Measurements from ENCODE around the gene MYL5. TPM values are rescaled to one million over a fixed set of nuclear protein-coding genes. Genes with fewer than 3 reads are reported as not detected.

MYL5 gene
- total and polyA plus RNA-seq, 11 donors, result 1.4 to 12.9 (median 4.4) TPM

DNA sequence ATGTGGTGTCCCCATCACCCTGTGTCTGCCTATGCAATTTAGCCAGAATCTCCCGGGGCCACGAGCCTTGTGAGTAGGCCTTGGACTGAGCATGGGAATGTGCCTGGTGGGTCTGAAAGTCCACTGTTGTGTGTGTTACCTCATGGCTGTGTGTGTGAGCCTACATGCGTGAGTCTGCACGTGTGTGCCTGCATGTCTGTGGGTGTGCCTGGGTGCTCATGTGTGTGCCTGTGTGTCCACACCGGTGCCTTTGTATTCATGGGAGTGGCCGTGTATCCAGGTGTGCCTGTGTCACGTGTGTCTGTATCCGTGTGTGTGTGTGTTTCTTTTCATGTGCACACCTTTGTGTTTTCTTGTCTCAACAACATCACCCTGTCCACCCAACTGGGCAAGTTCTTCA lies 14.5 kb upstream of the MYL5 start:
- peaks cover 0 to 15% (median 3%) of the 10 kb centered on the region in 12 donors for H3K4me1 ChIP-seq
- no peak for TF ChIP-seq POLR2A (IDR thresholded peaks at IDR 0.05)
- TF ChIP-seq, protein P1, sequence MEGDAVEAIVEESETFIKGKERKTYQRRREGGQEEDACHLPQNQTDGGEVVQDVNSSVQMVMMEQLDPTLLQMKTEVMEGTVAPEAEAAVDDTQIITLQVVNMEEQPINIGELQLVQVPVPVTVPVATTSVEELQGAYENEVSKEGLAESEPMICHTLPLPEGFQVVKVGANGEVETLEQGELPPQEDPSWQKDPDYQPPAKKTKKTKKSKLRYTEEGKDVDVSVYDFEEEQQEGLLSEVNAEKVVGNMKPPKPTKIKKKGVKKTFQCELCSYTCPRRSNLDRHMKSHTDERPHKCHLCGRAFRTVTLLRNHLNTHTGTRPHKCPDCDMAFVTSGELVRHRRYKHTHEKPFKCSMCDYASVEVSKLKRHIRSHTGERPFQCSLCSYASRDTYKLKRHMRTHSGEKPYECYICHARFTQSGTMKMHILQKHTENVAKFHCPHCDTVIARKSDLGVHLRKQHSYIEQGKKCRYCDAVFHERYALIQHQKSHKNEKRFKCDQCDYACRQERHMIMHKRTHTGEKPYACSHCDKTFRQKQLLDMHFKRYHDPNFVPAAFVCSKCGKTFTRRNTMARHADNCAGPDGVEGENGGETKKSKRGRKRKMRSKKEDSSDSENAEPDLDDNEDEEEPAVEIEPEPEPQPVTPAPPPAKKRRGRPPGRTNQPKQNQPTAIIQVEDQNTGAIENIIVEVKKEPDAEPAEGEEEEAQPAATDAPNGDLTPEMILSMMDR (IDR thresholded peaks at IDR 0.05), result no peak
- ATAC-seq (no peak), DNase-seq (peak in 1 of 5 donors; percentile 17)
- H3K9me3 ChIP-seq, result no peaks in the 10 kb centered on the region
- intact Hi-C loops (cut with DNase I), result no loop called here
- H3K27me3 ChIP-seq, result peaks cover 0 to 16% (median 0%) of the 10 kb centered on the region in 9 donors
- H3K36me3 ChIP-seq, result no peaks in the 10 kb centered on the region
- 94 to 95% (median 94%) methylated on average over 8 of the region's 8 CpGs for WGBS, 4 donors
- H3K27ac ChIP-seq, result no peak overlapping the region
- no peak overlapping the region for H3K4me3 ChIP-seq

DNA sequence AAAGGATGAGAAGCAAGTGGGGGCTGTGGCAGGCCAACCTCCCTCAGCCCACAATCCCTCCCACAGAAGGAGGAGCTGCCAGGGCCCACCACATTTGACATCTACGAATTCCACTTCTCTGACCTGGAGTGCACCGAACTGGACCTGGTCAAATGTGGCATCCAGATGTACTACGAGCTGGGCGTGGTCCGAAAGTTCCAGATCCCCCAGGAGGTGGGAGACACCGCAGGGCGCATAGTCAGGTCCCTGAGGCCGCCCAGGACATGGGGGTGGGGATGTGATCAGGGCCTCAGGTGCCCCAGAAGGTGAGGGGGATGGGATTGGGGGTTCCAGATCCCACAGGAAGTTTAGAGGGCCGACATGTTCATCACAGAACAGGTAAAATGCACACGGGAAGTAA lies 13.9 kb upstream of the MYL5 start:
- ATAC-seq, result no peak
- 91 to 98% (median 95%) methylated on average over 10 of the region's 10 CpGs for WGBS, 4 donors
- peak in 2 of 5 donors; percentile 17 to 46 for DNase-seq
- H3K4me3 ChIP-seq, result no peak overlapping the region
- TF ChIP-seq, protein P1 (IDR thresholded peaks at IDR 0.05), result no peak
- no peak for TF ChIP-seq POLR2A (IDR thresholded peaks at IDR 0.05)
- peaks cover 0 to 16% (median 0%) of the 10 kb centered on the region in 9 donors for H3K27me3 ChIP-seq
- no peaks in the 10 kb centered on the region for H3K9me3 ChIP-seq
- H3K4me1 ChIP-seq, result peaks cover 0 to 15% (median 3%) of the 10 kb centered on the region in 12 donors
- H3K27ac ChIP-seq, result no peak overlapping the region
- intact Hi-C loops (cut with DNase I), result no loop called here
- H3K36me3 ChIP-seq, result no peaks in the 10 kb centered on the region

DNA sequence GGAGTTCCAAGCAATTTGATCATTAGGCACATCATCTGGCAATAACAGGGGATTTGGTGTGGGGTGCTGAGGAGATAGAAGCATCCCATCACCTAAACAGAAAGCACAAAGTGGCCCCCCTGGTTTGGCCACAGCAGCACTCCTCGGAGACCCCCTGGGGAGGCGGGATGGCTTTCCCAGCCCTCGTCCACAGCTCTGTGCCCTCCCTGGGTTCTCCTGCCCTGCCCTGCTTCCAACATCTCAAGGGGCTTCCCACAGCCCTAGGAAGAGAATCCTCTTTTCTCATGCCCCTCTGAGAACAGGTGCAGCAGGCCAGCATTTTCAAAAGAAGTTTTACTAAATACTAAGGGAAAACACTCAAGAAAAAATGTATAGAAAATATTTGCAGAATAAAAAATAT lies 13.1 kb upstream of the MYL5 start:
- H3K27ac ChIP-seq, result no peak overlapping the region
- DNase-seq, result no peak

DNA sequence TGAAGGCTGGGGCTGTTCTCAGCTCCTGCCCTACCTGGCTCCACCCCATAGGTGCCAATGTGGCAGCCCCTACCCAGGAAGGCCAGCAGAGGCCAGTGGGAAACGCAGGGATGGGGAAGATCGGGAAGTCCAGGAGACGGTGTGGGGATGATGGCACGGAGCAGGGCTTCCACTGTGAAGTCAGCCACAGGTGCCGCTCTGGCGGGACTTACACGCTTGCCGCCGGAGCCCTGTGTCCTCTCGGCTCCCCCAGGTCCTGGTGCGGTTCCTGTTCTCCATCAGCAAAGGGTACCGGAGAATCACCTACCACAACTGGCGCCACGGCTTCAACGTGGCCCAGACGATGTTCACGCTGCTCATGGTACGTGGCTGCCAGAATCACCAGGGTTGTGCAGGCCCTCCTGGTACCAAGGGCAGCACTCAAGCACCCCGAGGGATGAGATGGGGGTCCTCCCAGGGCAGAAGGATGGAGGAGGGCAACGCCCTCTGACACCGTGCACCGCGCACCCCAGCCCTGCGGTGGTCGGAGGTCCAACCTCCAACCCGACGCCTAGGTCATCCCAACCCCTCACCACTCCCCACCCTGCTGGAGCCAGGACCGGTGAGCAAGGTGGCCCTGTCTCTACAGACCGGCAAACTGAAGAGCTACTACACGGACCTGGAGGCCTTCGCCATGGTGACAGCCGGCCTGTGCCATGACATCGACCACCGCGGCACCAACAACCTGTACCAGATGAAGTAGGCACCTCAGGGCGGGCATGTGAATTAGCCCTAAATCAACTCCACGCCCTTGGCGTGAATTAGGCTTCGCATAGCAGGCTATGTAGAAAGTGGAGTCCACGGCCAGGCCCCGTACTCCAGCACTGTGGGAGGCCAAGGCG lies 12.2 kb upstream of the MYL5 start:
- DNase-seq (peak in 3 of 5 donors; percentile 12 to 51 (median 14)), ATAC-seq (no peak)
- H3K27me3 ChIP-seq, result peaks cover 0 to 16% (median 0%) of the 10 kb centered on the region in 9 donors

More for the DNA sequence above, 13.1 kb upstream of the MYL5 start:
- peaks cover 0 to 15% (median 3%) of the 10 kb centered on the region in 12 donors for H3K4me1 ChIP-seq
- H3K4me3 ChIP-seq, result no peak overlapping the region
- TF ChIP-seq, protein P1 (IDR thresholded peaks at IDR 0.05), result no peak
- TF ChIP-seq POLR2A (IDR thresholded peaks at IDR 0.05), result no peak
- no peak for ATAC-seq
- no peaks in the 10 kb centered on the region for H3K36me3 ChIP-seq
- intact Hi-C loops (cut with DNase I), result no loop called here
- H3K27me3 ChIP-seq, result peaks cover 0 to 16% (median 0%) of the 10 kb centered on the region in 9 donors
- 87 to 91% (median 88%) methylated on average over 3 of the region's 3 CpGs for WGBS, 4 donors
- no peaks in the 10 kb centered on the region for H3K9me3 ChIP-seq

More for the DNA sequence above, 12.2 kb upstream of the MYL5 start:
- Histone ChIP-seq H3K27ac (no peak overlapping the region), H3K36me3 (no peaks in the 10 kb centered on the region), H3K9me3 (no peaks in the 10 kb centered on the region), H3K4me3 (no peak overlapping the region), H3K4me1 (peaks cover 0 to 15% (median 3%) of the 10 kb centered on the region in 12 donors)
- TF ChIP-seq, protein P1 (IDR thresholded peaks at IDR 0.05), result no peak
- no peak for TF ChIP-seq POLR2A (IDR thresholded peaks at IDR 0.05)
- intact Hi-C loops (cut with DNase I), result no loop called here
- WGBS, 4 donors, result 96 to 97% (median 97%) methylated on average over 26 to 42 of the region's 42 CpGs
